Fibroblast of peridontal ligament (primary cell): ENCODE data around the gene MTARC2.
A peak's percentile ranks its signal among the peaks of the same experiment; 100 is the strongest.

Source experiments
- DNase-seq: peaks from one replicate; pipeline ENCODE4 v3.0.0-alpha.2; 2010; ENCODE audit errors: extremely low read depth

Gene MTARC2

GRCh38 chr1:220768126-220768601, 20.0 kb downstream of the MTARC2 start:
- DNase-seq: no peak

- no peak for DNase-seq
Observed at GRCh38 chr1:220769205-220769604, 21.1 kb downstream of the MTARC2 start.

GRCh38 chr1:220770245-220770913, 22.3 kb downstream of the MTARC2 start:
- no peak for DNase-seq

GRCh38 chr1:220772846-220773245, 24.7 kb downstream of the MTARC2 start:
- no peak for DNase-seq

- peak; percentile 34 for DNase-seq
Observed at GRCh38 chr1:220775240-220775853, 27.2 kb downstream of the MTARC2 start.

- no peak for DNase-seq
Observed at GRCh38 chr1:220776254-220776653, 28.1 kb downstream of the MTARC2 start.

GRCh38 chr1:220776720-220777326, 28.7 kb downstream of the MTARC2 start:
- peak; percentile 70 for DNase-seq

GRCh38 chr1:220783453-220783852, 35.3 kb downstream of the MTARC2 start:
- no peak for DNase-seq

GRCh38 chr1:220784751-220785150, 36.6 kb downstream of the MTARC2 start:
- no peak for DNase-seq

GRCh38 chr1:220785166-220786056, 37.3 kb downstream of the MTARC2 start:
- DNase-seq: no peak

- no peak for DNase-seq
Observed at GRCh38 chr1:220786057-220786336, 37.9 kb downstream of the MTARC2 start.

- DNase-seq: peak; percentile 19
Observed at GRCh38 chr1:220786337-220787068, 38.4 kb downstream of the MTARC2 start, which contains the start of gene MTARC1. TSS of gene MTARC1 (plus strand) at chr1:220786913. CDS start at chr1:220786945, 32 bp downstream.

GRCh38 chr1:220787069-220787619, 39.0 kb downstream of the MTARC2 start:
- no peak for DNase-seq

- DNase-seq: no peak
Observed at GRCh38 chr1:220788900-220789299, 40.8 kb downstream of the MTARC2 start.

- DNase-seq: no peak
Observed at GRCh38 chr1:220789532-220790147, 41.5 kb downstream of the MTARC2 start.

- no peak for DNase-seq
Observed at GRCh38 chr1:220791285-220791684, 43.2 kb downstream of the MTARC2 start.

GRCh38 chr1:220791956-220792355, 43.8 kb downstream of the MTARC2 start:
- no peak for DNase-seq

GRCh38 chr1:220796530-220796929, 48.4 kb downstream of the MTARC2 start:
- DNase-seq: no peak

- no peak for DNase-seq
Observed at GRCh38 chr1:220797044-220797443, 48.9 kb downstream of the MTARC2 start.

GRCh38 chr1:220797553-220797952, 49.4 kb downstream of the MTARC2 start:
- DNase-seq: no peak

GRCh38 chr1:220798338-220798737, 50.2 kb downstream of the MTARC2 start:
- no peak for DNase-seq
